Measurements from ENCODE around the gene SLC9C2.
"Not testable (repeated sequence)": the region's sequence is repeated elsewhere in the genome, so short reads cannot be mapped to it uniquely, and the experiment has no call there.

SLC9C2 gene

DNA sequence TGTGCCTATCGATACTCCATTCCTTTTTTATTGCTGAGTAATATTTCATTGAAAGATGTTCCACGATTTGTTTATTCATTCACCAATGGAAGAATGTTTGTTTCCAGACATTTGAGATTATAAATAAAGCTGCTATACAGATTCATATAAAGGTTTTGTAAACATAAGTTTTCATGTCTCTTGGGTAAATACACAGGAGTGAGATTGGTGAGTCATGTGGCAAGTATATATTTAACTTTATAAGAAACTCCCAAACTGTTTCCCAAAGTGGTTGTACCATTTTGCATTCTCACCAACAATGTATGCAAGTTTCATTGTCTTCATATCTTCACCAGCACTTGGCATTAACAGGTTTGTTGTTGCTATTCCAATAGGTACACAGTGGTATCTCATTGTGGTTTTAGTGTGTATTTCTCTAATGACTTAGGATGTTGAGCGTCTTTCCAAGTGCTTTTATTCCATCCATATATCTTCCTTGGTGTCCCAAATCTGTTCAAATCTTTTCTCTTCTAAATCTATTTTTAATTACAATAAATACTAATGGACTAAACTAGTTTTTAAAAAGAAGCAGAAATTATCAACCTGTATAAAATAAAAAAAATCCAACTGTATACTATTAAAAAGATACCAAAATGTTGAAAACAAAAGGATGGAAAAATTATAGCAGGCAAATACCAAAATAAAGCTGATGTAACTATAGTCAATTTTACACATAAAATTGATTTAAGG, 6.6 kb downstream of the SLC9C2 start:
- no peak for DNase-seq (ENCODE audit: low read depth)
- no peak overlapping the region for H3K4me3 ChIP-seq (ENCODE audit: low read length)
- TF ChIP-seq, protein P1, sequence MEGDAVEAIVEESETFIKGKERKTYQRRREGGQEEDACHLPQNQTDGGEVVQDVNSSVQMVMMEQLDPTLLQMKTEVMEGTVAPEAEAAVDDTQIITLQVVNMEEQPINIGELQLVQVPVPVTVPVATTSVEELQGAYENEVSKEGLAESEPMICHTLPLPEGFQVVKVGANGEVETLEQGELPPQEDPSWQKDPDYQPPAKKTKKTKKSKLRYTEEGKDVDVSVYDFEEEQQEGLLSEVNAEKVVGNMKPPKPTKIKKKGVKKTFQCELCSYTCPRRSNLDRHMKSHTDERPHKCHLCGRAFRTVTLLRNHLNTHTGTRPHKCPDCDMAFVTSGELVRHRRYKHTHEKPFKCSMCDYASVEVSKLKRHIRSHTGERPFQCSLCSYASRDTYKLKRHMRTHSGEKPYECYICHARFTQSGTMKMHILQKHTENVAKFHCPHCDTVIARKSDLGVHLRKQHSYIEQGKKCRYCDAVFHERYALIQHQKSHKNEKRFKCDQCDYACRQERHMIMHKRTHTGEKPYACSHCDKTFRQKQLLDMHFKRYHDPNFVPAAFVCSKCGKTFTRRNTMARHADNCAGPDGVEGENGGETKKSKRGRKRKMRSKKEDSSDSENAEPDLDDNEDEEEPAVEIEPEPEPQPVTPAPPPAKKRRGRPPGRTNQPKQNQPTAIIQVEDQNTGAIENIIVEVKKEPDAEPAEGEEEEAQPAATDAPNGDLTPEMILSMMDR (IDR thresholded peaks at IDR 0.05; ENCODE audit: insufficient read depth, low read depth, low read length, missing control alignments), result no peak

DNA sequence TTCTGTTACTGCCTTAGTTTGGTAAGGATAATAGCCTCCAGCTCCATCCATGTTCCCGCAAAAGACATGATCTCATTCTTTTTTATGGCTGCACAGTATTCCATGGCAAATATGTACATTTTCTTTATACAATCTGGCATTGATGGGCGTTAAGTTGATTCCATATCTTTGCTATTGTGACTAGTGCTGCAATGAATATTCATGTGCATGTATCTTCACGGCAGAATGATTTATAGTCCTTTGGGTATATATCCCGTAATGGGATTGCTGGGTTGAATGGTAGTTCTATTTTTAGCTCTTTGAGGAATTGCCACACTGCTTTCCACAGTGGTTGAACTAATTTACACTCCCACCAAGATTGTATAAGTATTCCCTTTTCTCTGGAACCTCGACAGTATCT, 11.7 kb downstream of the SLC9C2 start:
- not testable (repeated sequence) for DNase-seq (ENCODE audit: low read depth); H3K4me3 ChIP-seq (ENCODE audit: low read length)

DNA sequence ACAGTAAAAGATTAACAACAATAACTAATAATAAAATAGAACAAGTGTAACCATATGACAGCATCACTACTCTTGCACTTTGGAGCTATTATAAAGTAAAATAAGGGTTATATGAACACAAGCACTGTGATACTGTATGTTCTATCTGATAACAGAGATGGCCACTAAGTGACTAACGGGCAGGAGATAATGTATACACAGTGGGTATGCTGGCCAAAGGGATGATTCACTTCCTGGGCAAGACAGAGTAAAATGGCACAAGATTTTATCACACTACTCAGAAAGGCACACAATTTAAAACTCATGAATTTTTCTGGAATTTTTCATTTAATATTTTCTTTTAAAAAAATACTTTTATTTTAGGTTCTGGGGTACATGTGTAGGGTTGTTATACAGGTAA, 12.3 kb downstream of the SLC9C2 start:
- H3K4me3 ChIP-seq (ENCODE audit: low read length), result no peak overlapping the region
- TF ChIP-seq, protein P1 (IDR thresholded peaks at IDR 0.05; ENCODE audit: insufficient read depth, low read depth, low read length, missing control alignments), result no peak
- DNase-seq (ENCODE audit: low read depth), result peak; percentile 43

DNA sequence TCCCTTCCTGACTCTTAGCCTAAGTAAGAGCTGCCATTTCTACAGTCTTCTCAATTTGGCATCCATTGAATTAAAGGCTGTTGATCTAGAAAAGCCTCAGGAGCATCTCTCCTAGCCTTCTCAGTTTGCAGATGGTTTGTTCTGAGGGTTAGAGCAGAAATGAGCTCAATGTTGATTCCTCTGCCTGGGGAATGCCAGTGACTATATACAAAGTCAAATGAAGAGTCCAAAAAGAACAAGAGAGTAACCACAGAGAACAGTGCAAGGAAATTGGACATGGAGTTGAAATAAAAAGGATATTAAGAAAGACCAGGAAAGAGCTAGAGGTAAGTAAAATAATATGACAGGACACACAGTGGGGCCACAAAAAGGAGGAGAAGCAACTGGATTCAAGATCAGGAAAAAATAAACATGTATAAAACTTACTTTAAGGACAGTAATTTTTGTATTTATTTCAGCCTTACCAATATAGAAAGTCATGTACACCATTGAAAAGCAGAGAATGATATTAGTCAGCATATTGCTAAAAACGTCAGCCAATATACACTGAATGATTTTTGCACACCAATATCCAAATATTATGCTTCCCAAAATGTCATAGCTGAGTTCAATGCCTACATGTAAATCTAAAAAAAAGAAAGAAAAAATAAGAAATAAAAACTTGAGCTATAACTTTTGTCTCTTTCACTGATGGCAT, 21.3 kb downstream of the SLC9C2 start:
- TF ChIP-seq, protein P1 (IDR thresholded peaks at IDR 0.05; ENCODE audit: insufficient read depth, low read depth, low read length, missing control alignments), result no peak
- no peak for DNase-seq (ENCODE audit: low read depth)
- no peak overlapping the region for H3K4me3 ChIP-seq (ENCODE audit: low read length)

DNA sequence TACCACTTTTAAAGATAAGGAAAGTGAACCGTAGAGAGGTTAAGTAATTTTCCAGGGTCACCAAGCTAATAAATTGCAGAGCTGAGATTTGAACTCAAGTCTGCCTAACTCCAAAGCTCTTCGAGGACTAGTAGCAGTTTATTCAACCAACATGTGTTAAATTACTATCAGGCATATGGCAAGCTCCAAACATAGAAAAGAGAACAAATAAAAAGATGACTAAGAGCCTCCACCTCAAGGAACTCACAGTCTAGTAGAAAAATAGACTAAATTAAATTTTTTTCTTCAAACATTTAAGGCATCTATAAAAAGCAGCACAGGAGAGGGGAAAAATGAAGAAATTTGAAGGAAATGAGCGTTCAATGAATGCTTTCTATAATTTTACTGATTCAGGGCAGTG, 22.2 kb downstream of the SLC9C2 start:
- H3K4me3 ChIP-seq (ENCODE audit: low read length), result no peak overlapping the region
- TF ChIP-seq, protein P1 (IDR thresholded peaks at IDR 0.05; ENCODE audit: insufficient read depth, low read depth, low read length, missing control alignments), result no peak
- no peak for DNase-seq (ENCODE audit: low read depth)

DNA sequence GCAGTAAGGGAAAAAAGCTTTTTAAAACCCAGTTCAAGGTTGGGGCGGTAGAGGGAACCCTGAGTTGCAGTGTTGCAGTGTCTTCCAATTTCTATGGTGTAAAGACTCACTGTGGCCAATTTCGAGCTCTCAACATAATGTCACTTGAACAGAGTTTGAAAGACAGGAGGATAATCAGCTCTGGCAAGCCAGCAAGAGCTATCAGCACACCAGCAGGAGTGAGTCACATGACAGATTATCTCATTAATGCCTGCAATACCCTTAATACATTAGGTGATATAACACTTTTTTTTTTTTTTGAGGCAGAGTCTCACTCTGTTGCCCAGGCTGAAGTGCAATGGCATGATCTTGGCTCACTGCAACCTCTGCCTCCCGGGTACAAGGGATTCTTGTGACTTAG, 22.8 kb downstream of the SLC9C2 start:
- TF ChIP-seq, protein P1 (IDR thresholded peaks at IDR 0.05; ENCODE audit: insufficient read depth, low read depth, low read length, missing control alignments), result no peak
- no peak overlapping the region for H3K4me3 ChIP-seq (ENCODE audit: low read length)
- peak; percentile 11 for DNase-seq (ENCODE audit: low read depth)

DNA sequence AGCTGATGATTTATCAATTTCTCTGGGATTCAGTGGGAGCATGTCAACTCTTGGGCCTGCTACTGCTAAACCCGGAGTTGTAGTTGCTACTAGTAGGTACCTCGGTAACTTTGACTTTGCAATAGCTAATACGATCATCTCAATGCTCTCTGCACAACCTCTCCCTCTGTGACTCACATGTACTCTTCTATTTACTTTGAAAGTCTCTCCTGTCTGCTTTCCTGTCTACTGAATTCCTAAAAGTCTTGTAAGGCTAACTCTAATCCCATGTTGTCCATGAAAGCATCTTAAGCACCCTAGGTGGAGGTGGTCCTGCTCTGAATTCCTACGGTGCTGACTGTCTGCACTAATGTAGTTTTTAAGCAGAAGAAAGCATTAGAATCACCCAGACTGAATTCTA, 29.3 kb downstream of the SLC9C2 start:
- no peak overlapping the region for H3K4me3 ChIP-seq (ENCODE audit: low read length)
- TF ChIP-seq, protein P1 (IDR thresholded peaks at IDR 0.05; ENCODE audit: insufficient read depth, low read depth, low read length, missing control alignments), result no peak
- peak; percentile 56 for DNase-seq (ENCODE audit: low read depth)

Measured in epithelial cell of esophagus (primary cell).